Measurements from ENCODE around the gene SMIM11.
"Not testable (repeated sequence)": the region's sequence is repeated elsewhere in the genome, so short reads cannot be mapped to it uniquely, and the experiment has no call there.

GRCh38 chr21:34427339-34427738, 52.0 kb downstream of the SMIM11 start:
- not testable (repeated sequence) for TF ChIP-seq PATZ1 (CRISPR knock-in tag; IDR thresholded peaks at IDR 0.05; ENCODE audit: borderline replicate concordance); TSHZ2 (CRISPR knock-in tag; IDR thresholded peaks at IDR 0.05); CREB5 (CRISPR knock-in tag; IDR thresholded peaks at IDR 0.05; ENCODE audit: low read depth); GLIS3 (CRISPR knock-in tag; IDR thresholded peaks at IDR 0.05)

Measured in SK-N-SH treated with all-trans-retinoic acid at 6 μM for 48 hours (cell line).